ENCODE measurements around the gene SLC17A9. TPM values are rescaled to one million over a fixed set of nuclear protein-coding genes. Genes with fewer than 3 reads are reported as not detected.

Gene SLC17A9
- total RNA-seq, 1 donor from 2014 or later: 3.8 TPM

- intact Hi-C loops (cut with DNase I): no loop called here
- DNase-seq (ENCODE audit: low spot score) (no peak), ATAC-seq (no peak)
Measured at GRCh38 chr20:62962221-62962879, 9.8 kb downstream of the SLC17A9 start.

DNA sequence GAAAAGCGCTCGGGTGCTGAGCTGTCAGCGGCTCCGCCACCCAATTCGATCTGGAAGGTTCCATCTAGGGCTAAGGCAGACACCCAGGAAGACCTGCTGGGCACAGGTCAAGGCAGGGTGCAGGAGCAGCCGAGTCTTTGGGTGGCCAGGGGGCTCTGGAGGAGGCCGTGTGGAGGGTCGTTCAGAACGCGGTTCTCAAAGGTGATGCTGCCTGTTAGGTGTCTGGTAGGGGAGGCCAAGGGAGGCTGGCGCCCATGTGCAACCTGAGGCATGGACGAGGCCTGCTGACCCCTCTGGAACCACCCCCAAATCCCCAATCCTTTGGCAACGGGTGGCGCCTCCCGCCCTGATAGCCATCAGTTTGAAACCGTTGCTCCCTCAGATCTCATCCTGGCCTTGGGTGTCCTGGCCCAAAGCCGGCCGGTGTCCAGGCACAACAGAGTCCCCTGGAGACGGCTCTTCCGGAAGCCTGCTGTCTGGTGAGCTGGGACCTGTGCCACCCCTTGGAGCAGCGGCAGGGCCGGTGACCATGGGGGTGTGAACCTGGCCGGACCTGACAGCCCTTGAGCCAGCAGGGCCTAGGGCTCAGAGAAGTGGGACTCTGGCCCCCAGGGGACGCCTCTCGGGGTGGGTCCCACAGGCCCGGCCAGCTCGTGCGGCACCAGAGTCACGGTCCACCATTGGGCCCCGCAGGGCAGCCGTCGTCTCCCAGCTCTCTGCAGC, 10.5 kb downstream of the SLC17A9 start:
- DNase-seq (ENCODE audit: low spot score) (no peak), ATAC-seq (no peak)
- intact Hi-C loops (cut with DNase I): no loop called here

GRCh38 chr20:62963614-62964397, 11.3 kb downstream of the SLC17A9 start:
- ATAC-seq (no peak), DNase-seq (ENCODE audit: low spot score) (no peak)
- intact Hi-C loops (cut with DNase I): no loop called here

DNA sequence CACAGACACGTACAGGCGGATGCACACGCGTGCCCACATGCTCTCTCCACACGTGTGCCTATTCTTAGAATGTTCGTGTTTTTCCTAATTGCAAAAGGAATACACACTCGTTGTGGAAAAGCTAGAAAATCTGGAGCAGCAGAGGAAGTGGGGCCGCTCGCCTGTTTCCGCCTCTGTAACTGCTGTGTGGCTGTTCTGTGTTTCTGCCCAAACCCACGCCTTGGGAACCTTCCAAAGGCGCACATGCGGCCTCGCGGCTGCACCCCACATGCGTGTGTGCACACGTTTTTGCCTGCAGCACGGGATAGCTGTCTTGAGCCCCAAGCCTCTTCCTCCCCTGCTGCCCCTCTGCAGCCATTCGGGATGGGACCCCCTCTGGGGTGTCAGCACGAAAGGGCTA, 12.2 kb downstream of the SLC17A9 start:
- intact Hi-C loops (cut with DNase I): no loop called here
- no peak for DNase-seq (ENCODE audit: low spot score)
- ATAC-seq: no peak

- no peak for DNase-seq (ENCODE audit: low spot score)
- intact Hi-C loops (cut with DNase I): no loop called here
- no peak for ATAC-seq
Measured at GRCh38 chr20:62965363-62965771, 12.9 kb downstream of the SLC17A9 start.

DNA sequence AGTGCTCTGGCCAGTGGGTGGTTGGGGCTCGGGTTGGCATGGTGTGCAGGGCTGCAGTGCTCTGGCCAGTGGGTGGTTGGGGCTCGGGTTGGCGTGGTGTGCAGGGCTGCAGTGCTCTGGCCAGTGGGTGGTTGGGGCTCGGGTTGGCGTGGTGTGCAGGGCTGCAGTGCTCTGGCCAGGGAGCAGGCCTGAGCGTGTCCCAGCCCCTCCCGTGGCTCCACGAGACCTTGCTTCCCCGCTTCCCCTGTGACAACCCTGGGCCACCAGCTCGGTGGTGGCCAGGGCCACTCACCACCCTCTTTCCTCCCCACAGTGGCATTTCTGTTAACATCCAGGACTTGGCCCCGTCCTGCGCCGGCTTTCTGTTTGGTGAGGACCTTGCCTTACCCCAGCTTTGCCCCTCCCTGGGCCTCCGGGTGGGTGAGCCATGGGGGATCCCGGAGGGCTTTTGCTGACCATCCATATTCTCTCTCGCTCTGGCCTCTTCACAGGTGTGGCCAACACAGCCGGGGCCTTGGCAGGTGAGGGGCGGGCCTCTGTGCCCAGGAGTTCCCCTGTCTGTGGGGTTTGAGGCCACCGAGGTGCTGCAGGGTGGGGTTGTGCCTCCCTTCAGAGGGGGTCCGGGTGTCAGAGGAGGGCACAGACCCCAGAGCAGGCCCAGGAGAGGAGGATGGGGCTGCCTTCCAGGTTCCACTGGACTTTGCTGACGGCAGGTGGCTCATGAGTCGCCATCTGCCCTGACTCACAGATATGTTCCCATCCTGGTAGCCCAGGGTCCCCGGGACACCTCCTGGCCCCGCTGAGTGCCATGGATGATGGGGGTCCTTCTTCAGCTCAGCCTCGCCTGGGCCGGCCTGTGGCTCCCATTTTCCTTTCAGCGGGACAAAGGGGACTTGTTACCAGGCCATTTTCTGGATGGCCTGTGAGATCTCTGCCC, 14.0 kb downstream of the SLC17A9 start:
- ATAC-seq (no peak), DNase-seq (ENCODE audit: low spot score) (no peak)
- intact Hi-C loops (cut with DNase I): no loop called here

DNA sequence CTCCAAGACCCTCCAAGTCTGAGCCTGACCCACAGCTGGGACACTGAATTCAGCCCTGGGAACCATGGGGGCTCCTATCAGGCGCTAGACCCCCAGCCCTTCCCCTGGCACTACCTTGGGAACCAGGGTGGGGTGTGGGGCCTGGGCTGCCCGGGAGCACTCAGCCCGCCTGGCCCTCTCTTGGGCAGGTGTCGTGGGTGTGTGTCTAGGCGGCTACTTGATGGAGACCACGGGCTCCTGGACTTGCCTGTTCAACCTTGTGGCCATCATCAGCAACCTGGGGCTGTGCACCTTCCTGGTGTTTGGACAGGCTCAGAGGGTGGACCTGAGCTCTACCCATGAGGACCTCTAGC, 14.6 kb downstream of the SLC17A9 start:
- intact Hi-C loops (cut with DNase I): no loop called here
- no peak for ATAC-seq
- DNase-seq (ENCODE audit: low spot score): no peak

DNA sequence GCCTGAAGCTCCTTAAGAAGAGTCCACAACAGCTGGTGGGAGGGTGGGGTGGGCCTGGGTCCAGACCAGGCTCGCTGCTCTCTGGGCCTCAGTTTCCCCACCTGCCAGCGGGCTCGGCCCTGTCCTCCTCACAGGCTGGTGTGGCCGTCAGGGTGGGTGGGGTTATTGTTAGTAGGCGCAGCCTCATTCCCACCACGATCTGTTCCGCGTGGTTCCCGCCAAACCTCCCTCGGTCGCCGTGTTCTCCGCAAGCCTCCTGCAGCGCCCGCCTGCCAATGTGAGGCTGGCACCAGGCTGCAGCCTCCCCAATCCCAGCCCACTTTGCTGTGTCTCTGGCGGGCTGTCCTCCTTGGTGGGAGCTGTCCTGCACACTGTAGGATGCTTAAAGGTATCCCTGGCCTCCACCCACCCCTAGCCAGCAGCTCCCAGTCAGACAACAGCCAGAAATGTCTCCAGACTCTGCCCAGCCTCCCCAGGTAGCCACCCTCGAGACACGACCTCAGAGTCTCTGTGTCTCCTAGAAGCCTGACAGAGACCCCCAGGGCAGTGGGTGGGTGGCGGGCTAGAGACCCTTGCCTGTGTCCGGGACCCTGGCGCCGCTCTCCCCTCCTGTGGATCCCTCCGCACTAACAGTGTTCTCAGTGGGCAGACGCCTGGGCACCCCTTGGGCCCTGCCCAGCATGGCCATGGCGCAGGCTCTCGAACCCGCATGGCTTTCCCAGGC, 15.3 kb downstream of the SLC17A9 start:
- ATAC-seq: no peak
- intact Hi-C loops (cut with DNase I): no loop called here
- no peak for DNase-seq (ENCODE audit: low spot score)

DNA sequence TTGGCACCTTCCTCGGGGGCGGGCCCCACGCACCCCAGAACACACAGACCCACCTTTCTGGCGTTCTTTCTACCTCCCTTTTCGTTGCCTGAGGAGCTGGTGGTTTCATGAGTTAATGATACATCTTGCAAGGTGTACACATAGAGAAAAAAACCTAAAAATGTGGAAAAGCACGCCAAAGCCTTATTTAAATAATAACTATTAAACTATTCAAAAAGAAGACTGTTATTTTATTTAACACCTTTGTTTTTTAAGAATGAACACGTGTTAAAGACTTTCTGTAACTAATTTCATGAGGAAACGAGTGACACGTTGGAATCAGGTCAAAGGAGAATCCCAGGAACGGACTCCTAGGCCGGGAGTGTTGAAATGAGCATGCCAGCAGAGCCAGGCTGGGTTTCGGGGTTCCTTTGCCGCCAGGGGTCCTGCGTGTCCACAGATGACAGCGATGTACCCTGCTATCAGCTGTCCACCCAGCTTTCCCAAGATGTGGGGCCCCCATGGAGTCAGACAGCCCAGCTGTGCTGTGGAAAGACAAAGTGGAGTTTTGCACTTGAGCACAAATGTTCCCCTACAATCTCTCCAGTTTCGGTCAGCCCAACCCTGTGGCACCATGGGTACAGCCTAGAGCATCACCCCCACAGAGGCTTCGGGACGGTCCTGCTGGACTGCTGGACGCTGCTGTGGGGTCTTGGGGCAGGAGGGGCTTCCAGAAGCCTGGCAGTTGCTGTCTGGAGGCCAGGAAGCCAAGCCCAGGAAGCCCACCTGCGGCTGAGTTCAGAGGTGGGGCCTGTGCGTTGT, 16.1 kb downstream of the SLC17A9 start:
- intact Hi-C loops (cut with DNase I): no loop called here
- ATAC-seq (no peak), DNase-seq (ENCODE audit: low spot score) (no peak)

DNA sequence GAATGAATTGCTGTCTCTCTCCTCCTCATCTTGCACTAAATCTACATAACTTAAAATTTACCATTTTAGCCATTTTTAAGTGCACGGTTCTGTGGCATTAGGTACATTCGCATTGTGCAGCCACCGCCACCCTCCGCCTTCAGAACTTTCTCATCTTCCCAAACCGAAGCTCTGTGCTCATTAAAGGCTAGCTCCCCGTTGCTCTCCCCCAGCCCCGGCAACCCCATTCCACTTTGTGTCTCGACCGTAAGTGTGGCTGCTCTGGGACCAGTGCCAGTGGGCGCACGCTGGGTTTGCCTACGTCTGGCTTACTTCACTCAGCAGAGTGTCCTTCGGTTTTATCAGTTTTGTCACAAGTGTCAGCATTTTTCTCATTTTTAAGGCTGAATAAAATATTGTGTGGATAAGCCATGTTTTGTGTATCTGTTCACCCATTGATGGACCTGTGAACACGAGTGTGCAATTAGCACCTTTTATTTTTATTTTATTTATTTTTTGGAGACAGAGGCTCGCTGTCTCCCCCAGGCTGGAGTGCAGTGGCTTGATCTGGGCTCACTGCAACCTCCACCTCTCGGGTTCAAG, 16.8 kb downstream of the SLC17A9 start:
- ATAC-seq (no peak), DNase-seq (ENCODE audit: low spot score) (no peak)
- intact Hi-C loops (cut with DNase I): no loop called here

GRCh38 chr20:62969939-62970306, 17.4 kb downstream of the SLC17A9 start:
- intact Hi-C loops (cut with DNase I): no loop called here
- ATAC-seq (no peak), DNase-seq (ENCODE audit: low spot score) (no peak)

DNA sequence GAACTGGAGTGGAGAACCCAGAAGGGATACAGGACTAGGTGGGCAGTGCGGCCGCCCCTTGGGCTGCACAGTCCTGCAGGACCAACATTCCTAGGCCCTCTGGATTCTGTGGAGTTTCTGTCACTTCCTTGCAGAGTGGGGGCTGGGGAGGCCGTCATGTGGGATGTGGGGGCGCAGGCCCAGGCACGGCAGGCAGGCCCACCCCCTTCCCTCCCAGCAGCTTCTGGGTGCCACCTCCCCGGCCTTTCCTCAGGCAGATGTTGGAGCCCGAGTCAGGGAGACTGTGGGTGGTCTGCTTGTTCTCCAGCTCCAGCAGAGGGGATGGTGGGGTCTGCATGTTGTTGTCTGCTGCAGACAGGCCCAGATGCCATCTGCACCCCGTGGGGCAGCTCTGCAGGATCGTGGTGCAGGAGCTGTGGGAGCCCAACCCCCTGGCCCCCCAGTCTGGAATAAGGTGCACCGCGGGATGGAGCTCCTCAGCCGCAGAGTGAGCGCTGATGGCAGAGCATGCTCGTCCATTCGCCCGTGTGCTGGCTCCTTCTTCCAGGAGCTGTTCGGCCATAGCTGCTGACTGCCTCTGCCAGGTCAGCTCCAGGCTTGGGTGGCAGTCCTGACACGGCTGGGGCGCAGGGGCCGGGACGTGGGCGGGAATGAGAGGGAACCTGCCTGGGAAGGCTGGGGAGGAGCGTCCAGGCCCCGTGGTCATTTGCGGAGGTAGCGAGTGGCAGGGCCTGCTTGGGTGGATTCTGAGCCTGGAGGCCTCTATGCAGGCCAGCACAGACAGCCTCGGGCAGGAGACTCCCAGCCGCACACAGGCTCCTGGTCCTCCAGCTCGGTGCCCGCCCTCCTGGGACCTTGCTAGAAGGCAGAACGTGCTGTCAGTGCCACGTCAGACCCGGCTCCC, 18.1 kb downstream of the SLC17A9 start:
- intact Hi-C loops (cut with DNase I): no loop called here
- ATAC-seq (no peak), DNase-seq (ENCODE audit: low spot score) (no peak)

DNA sequence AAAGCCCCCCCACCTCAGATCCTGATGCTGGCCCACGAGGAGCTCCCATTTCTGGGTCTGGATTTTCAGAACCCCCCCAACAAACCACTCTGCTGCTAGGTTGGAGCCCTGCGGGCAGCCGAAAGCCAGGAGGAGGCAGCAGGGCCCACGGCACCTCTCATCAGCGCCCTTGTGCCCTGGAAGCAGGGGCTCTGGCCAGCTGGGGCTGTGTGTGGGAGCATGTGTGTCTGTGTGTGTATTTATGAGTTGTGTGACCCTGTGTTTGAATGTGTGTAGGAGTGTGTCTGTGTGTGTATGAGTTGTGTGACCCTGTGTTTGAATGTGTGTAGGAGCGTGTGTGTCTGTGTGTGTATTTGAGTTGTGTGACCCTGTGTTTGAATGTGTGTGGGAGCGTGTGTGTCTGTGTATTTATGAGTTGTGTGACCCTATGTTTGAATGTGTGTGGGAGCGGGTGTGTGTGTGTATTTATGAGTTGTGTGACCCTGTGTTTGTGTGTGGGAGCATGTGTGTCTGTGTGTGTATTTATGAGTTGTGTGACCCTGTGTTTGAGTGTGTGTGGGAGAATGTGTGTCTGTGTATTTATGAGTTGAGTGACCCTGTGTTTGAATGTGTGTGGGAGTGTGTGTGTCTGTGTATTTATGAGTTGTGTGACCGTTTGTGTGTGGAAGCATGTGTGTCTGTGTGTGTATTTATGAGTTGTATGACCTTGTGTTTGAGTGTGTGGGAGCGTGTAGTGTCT, 18.9 kb downstream of the SLC17A9 start:
- ATAC-seq (no peak), DNase-seq (ENCODE audit: low spot score) (no peak)
- intact Hi-C loops (cut with DNase I): no loop called here

DNA sequence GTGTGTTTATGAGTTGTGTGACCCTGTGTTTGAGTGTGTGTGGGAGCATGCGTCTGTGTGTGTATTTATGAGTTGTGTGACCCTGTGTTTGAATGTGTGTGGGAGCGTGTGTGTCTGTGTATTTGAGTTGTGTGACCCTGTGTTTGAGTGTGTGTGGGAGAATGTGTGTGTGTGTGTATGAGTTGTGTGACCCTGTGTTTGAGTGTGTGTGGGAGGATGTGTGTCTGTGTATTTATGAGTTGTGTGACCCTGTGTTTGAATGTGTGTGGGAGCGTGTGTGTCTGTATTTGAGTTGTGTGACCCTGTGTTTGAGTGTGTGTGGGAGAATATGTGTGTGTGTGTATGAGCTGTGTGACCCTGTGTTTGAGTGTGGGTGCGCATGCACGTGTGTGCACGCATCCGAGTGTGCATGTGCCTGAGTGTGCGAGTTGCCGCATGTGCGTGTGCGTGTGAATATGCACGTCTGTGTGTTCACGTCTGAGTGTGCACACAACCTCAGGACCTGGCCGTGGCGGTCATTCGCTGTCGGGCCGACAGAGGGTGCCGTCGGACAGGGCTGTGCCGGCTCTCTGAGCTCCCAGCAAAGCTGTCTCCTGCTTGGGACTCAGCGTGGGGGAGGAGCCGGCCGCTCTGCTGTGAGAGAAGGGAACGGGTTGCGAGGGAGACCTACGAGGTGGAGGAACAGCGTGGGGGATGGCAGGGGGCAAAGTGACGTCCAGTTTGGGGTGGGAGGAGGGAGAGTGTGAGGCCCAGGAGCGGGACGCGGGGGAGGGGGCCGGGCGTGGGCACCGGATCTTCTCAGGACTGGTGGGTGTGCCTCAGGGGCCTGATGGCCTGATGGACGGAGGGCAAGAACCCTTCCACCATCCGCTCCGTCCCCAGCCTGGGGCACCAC, 19.7 kb downstream of the SLC17A9 start:
- ATAC-seq (peak; percentile 95), DNase-seq (ENCODE audit: low spot score) (peak; percentile 93)
- intact Hi-C loops (cut with DNase I): loop anchor here (2.0 kb wide), 1 partner anchor 37 kb away; no protein-coding TSS in a partner anchor

Measured in sciatic nerve (tissue), 2 donors.